SHP77 treated with DMSO at 0.1 percent for 48 hours (cell line): Measurements from ENCODE around the gene LAMB4.

Experiments
- DNase-seq: peaks from one replicate; lab custom pipeline; 2025; lab: John Stamatoyannopoulos, UW

The LAMB4 gene

GRCh38 chr7:108142180-108142579 is 12.0 kb upstream of the LAMB4 start:
- DNase-seq = no peak

GRCh38 chr7:108140671-108141070 is 10.5 kb upstream of the LAMB4 start:
- DNase-seq = no peak

DNA sequence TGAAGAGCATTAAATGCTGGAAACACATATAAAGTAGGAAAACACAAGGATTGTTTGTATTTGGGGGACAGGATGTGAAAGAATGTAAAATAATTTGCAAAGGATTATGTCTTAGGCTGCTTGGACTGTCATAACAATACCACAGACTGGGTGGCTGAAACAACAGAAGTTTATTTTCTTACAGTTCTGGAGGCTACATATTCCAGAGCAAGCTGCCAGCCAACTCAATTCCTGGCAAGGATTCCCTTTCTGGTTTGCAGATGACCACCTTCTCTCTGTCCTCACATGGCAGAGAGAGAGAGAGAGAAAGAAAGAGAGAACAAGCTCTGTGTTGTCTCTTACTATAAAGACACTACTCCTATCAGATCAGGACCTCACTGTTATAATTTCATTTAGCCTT is 8.8 kb upstream of the LAMB4 start:
- DNase-seq = no peak

DNA sequence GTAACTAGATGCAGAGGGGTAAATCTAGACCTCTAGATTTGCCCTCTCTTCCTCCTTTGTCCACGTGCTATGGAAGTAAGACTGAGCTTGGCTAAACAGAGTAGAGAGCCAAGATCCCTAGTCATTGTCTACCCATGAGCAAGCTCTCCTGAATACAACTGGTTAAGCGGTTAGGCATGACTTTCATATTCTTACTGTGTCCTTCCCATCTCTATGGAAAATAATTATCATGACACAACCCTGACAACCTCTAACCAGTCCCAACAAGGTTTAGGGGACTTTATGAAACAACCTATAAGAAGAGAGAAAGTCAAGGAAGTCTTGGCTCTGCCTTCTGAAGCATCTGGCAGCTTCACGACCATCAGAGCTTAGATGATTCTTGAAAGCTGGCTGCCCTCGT is 7.8 kb upstream of the LAMB4 start:
- DNase-seq = no peak

DNA sequence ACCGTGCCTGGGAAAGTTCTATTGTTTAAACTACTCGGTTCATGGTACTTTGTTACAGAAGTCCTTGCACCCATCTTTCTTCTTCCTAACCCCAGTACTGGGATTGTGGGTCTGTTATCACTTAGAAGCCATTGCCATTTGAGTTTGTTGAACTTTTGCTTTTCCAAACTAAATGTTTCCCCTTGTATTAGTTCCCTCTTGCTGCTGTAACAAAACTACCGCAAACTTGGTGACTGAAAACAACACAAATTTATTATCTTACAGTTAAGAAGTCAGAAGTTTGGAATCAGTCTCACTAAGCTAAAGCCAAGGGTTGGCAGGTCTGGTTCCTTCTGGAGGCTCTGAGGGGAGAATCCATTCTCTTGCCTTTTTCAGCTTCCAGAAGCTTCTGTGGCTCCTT is 6.9 kb upstream of the LAMB4 start:
- DNase-seq = no peak

- no peak for DNase-seq
These were observed 6.1 kb upstream of the LAMB4 start for GRCh38 chr7:108136191-108136688.

- no peak for DNase-seq
These were observed 5.5 kb upstream of the LAMB4 start for GRCh38 chr7:108135446-108136190.

- DNase-seq = no peak
These were observed 4.3 kb upstream of the LAMB4 start for GRCh38 chr7:108134486-108134885.

- DNase-seq = no peak
These were observed 2.5 kb upstream of the LAMB4 start for GRCh38 chr7:108132551-108133265.

GRCh38 chr7:108129018-108129965 is 869 bp downstream of the LAMB4 start:
- DNase-seq = no peak

- no peak for DNase-seq
These were observed 1.6 kb downstream of the LAMB4 start for GRCh38 chr7:108128514-108128913.

- DNase-seq = no peak
These were observed 2.7 kb downstream of the LAMB4 start for GRCh38 chr7:108127461-108127860.

DNA sequence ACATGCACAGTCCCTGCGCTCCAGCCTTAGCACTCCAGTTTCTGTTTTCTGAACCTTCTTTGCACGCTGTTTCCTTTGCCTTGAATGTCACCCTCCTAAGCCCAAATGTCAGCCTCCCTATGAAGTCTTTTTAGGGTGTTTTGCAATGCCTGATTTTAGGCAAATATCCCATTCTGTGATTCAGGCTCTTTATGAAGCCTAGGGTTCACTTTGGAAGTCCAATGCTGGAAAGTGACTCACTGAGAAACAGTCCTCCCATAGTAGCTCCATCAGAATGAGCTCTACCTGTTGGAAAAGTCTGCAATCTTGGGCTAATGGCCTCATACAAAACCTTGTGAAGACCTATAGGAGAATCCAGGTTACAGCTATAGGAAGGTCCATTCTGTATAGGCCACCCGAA is 5.3 kb downstream of the LAMB4 start:
- no peak for DNase-seq

DNA sequence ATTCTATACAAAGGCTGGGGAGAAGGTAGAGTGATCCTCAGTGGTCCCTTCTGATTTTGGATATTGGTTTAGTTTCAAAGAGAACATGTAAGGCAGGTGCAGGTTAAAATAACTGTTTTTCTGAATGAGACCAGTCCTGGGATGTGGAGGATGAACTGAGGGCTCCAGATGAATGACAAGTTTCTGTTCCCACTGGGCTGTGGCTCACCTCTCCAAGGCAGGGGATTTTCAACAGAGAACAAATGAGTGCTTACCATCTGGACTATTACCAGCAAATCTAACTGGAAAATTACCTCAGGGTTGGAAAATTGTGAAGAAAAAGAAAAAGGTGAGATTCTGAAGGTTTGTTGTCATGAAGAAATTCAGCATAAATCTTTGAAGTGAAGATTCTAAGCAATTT is 8.0 kb downstream of the LAMB4 start:
- DNase-seq = no peak

DNA sequence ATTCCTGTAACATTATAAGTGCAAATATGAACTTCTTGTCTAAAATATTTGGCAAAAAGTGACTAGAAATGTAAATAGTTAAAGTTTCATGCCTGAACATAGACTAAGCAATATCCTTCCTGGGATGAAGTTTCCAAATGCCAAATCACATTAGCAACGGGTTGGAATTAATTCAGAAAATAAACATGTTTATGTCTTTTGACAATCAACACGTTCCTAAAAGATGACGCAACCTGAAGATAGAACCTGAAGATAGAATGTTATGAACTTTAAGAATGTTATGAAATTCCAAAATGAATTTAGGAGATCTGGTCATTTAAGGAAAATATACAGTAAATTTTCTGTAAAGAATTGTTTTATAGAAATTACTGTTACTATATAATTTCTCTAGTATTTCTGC is 9.2 kb downstream of the LAMB4 start:
- no peak for DNase-seq

DNA sequence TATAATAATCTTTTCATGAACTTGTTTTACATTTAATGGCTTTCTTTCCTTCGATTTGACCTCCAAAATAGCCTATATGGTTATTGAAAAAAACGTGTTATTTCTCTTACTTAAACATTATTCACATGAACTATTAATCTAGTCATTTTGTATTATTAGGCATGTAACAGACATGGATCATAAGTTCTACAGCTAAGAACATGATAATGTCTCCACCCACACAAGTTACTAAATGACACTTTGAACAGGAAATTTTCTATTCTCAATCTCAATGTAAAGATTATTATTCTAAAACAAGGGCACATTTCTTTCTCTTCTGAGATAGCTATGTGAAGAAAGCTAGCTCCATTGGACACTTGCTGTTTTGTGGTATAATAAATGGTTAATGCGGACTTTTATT is 10.0 kb downstream of the LAMB4 start:
- DNase-seq = no peak

DNA sequence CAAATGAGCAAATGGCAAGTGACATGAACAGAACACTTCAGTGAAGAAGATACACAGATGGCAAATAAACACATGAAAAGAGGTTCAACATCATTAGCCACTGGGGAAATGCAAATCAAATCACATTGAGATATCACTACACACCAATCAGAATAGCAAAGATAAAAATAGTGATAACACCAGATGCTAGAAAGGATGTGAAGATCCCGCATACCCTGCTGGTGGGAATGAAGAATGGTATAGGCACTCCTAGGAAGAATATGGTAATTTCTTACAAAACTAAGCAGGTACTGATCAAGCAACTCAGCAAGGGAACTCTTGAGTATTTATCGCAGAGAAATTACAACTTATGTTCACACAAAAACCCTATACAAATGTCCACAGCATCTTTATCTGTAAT is 11.2 kb downstream of the LAMB4 start:
- no peak for DNase-seq

DNA sequence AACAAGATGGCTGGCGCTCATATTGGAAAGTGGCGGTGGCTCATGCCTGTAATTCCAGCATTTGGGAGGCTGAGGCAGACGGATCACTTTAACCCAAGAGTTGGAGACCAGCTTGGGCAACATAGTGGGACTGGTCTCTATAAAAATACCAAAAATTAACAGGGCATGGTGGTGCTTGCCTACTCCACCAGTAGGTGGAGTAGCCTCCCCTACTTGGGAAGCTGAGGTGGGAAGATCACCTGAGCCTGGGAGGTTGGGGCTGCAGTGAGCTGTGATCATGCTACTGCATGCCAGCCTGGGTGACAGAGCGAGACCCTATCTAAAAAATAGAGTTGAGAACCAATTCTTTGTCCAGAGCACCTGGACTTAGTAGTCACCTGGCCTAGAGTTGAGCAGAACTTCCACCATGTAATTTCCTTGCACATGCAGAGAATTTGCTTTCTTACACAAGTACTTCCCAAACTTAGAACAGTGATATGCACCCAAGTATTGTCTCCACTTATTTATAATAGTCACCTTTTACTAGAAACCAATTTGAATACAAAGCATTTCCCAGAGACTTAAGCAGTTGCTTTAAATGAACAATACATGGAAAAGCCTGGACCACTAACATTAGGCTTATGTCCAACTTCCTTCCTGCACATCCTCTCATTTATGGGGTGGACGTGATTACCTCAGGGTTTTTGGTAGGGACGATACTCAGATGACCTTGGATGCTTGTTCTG is 15.9 kb downstream of the LAMB4 start:
- DNase-seq = no peak

DNA sequence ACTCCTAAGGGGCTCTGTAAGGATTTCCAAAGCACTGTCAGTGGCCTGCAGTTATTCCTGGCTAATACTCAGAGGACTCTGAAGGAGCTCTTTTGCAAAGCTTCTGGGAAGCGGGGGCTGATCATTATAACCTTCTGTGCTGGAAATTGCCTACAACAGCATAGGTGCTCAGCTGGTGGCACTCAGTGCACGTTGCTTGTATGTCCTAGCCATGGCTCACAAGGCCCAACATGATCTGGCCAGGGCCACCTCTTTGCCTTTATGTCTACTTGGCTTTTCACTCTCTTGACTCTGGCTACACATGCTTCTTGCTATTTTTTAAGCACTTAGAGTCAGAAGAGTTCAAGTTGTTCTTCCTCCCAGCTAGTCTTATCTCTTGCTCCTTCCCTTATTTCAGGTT is 17.5 kb downstream of the LAMB4 start:
- no peak for DNase-seq

DNA sequence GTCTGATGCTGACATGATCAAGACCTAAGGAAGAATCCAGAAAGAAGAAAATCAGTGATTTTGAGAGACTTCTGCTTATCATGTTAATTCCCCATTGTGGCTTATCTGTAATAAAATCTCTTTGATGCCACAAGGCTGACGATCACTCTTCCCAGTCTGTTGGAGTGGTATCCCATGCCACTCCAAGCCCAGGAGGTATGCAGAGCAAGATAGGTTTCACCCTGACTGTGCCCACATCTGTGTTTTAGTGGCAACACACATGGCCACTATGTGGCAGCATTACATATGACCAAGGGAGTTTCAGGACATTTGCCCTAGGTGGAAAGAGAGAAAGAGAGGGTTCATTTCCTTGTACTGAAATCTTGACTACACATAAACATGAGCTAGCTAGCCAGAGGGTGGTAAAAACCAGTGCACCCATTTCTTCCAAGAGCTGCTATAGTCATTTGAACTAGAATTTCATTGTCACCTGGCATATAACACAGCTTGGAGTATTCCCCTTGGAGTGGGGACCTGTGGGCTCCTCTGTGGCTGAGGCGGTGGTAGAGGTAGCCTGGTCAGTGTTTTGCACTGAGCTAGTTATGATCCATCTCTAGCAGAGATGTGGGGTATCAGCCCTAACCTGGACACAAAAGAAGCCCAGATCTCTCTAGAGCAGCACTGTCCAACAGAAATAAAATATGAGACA is 20.8 kb downstream of the LAMB4 start:
- DNase-seq = peak; percentile 46

DNA sequence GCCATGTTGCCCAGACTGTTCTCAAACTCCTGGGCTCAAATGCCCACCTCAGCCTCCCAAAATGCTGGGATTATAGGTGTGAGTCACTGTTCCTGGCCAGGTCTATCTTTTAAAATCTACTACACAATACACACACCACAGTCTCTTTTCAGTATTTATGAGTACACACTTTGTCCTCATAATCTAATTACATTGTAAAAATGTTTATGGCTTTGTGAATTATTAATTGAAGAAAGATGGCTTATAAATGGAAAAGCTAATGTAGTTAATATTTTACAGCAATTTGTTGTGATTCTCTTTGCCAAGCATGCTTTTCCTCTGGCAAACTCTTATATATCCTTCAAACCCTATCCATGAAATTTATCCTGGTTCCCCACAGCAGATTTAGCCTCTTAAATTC is 22.0 kb downstream of the LAMB4 start:
- DNase-seq = no peak
